Effector memory CD8-positive, alpha-beta T cell (primary cell): ENCODE measurements around the gene MARCHF10.
A peak's percentile ranks its signal among the peaks of the same experiment; 100 is the strongest.

ENCODE experiments used
- ATAC-seq: fragments of 150-1000 bp; cut with Tn5 transposase; replicated peaks from 2 replicates; pipeline ENCODE4 v1.10.0; 2021; ENCODE audit warnings: mild to moderate bottlenecking, moderate library complexity
- DNase-seq, 3 experiments: peaks; one replicate each; pipeline ENCODE4 v3.0.0; 2021
- H3K27ac Mint-ChIP-seq, 2 donors: one replicate each; pipeline ENCODE4 v1.8.0; 2022; ENCODE audit warnings: mild to moderate bottlenecking in 2 of 2, mixed read lengths in 2 of 2, moderate library complexity in 2 of 2
- H3K27me3 Mint-ChIP-seq, 2 donors: one replicate each; pipeline ENCODE4 v1.8.0; 2022; ENCODE audit warnings: mixed read lengths in 2 of 2
- H3K36me3 Mint-ChIP-seq: one replicate; pipeline ENCODE4 v1.8.0; 2022; ENCODE audit warnings: mild to moderate bottlenecking, moderate library complexity, mixed read lengths; ENCODE audit not compliant: insufficient read depth
- H3K4me1 Mint-ChIP-seq, 2 donors: one replicate each; pipeline ENCODE4 v1.8.0; 2022; ENCODE audit warnings: low read depth in 2 of 2, mixed read lengths in 2 of 2
- H3K4me3 Mint-ChIP-seq, 2 donors: one replicate each; pipeline ENCODE4 v1.8.0; 2022; ENCODE audit warnings: mild to moderate bottlenecking in 2 of 2, mixed read lengths in 2 of 2, moderate library complexity in 2 of 2
- H3K9me3 Mint-ChIP-seq, 2 donors: one replicate each; pipeline ENCODE4 v1.8.0; 2022; ENCODE audit warnings: mixed read lengths in 2 of 2

MARCHF10 gene

DNA sequence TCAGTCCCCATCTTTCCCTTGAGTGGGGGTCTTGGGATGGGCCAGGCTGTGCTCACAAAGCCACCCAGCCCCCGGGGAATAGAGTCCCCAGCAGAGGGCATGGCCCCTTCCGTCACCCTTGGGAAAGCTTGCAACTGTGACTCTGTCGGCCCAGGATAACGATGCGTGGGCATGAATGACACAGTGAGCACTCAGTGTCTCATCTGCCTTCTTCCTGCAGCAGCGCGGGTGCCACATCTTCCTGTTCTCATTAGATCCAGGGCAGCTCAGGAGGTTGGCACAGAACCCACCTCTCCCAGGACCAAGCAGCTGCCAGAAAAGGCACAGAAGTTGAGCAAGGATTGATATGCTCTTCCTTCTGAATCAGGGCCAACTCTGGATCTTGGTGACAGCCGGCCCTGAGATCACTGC, 95.9 kb downstream of the MARCHF10 start:
- no peak overlapping the region for H3K4me3 Mint-ChIP-seq
- H3K27me3 Mint-ChIP-seq = no peaks in the 10 kb centered on the region
- H3K36me3 Mint-ChIP-seq = peaks cover 2% of the 10 kb centered on the region
- H3K27ac Mint-ChIP-seq = no peak overlapping the region
- DNase-seq (no peak), ATAC-seq (no peak)
- H3K9me3 Mint-ChIP-seq = no peaks in the 10 kb centered on the region
- H3K4me1 Mint-ChIP-seq = peaks cover 0 to 6% of the 10 kb centered on the region in 2 donors

DNA sequence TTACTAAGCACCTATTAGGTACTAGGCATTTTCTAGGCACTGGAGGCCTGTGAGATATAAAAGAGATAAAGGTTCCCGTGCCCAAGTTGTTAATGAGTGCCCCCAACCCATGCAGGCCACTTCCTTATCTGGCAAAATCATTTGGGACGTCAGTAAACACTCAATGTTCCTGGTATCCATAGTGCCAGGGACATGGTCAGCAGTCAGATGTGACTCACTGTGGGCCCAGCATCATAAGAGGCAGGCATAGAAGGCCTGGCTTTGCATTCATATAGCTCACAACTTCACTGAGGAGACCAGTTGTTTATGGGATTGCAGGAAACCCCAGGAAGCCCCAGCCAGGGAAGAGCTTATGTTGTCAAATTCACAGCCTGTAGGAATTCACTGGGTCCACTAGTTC, 99.5 kb downstream of the MARCHF10 start:
- Mint-ChIP-seq H3K4me3 (no peak overlapping the region), H3K4me1 (peaks cover 0 to 14% of the 10 kb centered on the region in 2 donors), H3K27me3 (no peaks in the 10 kb centered on the region), H3K36me3 (peaks cover 3% of the 10 kb centered on the region), H3K9me3 (no peaks in the 10 kb centered on the region), H3K27ac (no peak overlapping the region)
- DNase-seq = no peak
- ATAC-seq = no peak

DNA sequence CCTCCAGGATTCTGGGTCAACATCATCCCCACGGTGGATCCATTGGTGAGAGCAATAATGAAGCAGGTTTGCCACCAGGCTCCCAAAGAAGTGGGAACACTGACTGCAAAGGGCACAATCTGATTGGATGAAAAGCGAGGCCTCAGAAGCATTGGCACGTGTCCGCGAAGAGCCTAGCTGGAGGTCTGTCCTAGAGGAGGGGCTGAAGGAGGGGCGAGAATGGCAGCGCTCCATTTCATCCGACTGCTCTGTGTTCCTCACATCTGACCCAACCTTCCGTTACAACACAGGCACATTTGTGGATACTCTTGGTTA, 100.7 kb downstream of the MARCHF10 start:
- Mint-ChIP-seq H3K9me3 (no peaks in the 10 kb centered on the region), H3K36me3 (peaks cover 8% of the 10 kb centered on the region), H3K4me1 (peaks cover 0 to 14% of the 10 kb centered on the region in 2 donors), H3K27me3 (no peaks in the 10 kb centered on the region), H3K27ac (no peak overlapping the region), H3K4me3 (no peak overlapping the region)
- no peak for ATAC-seq
- DNase-seq = no peak

DNA sequence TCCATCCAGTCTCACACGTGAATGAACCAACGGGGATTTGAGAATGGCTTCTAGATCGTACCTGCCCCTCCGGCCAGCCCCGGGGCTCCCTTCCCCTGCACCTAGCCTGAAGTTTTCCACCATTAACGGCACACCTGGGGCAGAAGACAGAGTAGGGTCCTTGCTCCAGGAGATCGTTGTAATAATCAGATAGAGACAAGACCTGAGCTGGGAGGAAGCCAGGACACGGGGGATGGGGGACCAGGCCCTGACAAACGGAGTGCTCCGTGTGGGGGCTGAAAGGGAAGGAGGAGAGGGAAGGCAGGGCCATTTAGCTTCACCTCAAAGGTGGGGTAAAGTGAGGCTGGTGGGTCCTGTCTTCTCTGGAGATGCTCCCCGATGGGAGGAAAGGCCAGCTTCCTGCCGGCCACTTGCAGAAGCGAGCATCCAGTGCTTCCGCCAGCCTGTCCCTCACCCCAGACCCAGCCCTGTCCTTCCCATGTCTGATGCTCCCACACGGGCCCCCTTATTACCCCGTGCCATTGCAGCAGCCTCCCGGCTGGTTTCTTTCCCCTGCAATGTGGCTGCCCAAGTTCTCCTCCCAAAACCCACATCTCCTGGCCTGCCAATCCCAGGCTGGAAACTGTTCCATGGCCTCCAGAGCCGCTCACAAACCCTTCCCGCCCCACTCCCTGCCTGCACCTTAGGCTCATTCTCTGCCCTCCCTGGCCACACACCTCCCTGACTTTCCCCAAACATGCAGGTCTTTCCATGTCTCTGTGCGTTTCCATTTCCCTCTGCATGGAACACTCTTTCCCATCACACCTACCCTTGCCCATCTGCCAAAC, 101.3 kb downstream of the MARCHF10 start:
- H3K36me3 Mint-ChIP-seq = peaks cover 9% of the 10 kb centered on the region
- no peaks in the 10 kb centered on the region for H3K9me3 Mint-ChIP-seq
- H3K27ac Mint-ChIP-seq = peak overlapping the region in 1 of 2 donors; percentile 33
- no peaks in the 10 kb centered on the region for H3K27me3 Mint-ChIP-seq
- DNase-seq (no peak), ATAC-seq (no peak)
- H3K4me3 Mint-ChIP-seq = peak overlapping the region in 1 of 2 donors; percentile 81
- peaks cover 0 to 12% of the 10 kb centered on the region in 2 donors for H3K4me1 Mint-ChIP-seq

DNA sequence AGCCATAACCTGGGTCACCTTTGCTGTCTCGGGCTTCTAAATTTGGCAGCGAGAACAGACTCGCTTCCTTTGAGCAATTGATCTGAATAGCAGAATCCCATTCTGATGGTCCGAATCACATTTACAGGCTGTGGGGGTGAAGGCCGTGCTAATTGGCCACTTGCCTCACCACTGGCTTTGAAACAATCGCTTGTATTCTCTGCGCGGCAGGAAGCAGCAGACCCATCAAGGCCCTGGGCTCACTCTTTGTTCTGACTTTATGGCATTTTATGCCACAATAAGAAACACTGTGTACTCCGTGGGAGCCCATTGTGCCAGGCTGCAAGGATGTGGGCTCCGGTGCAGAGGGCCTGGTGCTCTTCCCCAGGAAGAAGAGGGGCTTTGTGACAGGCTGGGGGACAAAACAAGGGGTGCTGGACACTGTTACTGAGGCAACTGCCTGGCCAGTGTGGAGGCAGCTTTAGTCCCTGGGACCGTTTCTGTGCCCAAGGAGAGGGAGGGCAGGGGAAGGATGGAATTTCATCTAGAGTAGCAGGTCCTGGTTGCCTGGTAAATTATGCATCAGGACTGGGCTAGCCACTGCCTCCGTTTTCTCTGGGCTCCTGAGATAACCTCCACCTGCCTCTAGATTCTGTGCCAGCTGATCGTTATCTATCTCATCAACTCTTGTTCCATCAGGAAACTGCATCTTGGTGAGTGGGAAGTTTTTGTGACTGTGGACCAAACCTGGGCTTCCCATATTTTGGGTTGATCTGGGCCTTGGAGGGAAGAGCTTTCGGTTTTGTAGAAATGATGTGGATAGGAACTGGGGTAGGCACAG, 102.1 kb downstream of the MARCHF10 start:
- DNase-seq = no peak
- H3K9me3 Mint-ChIP-seq = no peaks in the 10 kb centered on the region
- H3K27ac Mint-ChIP-seq = peak overlapping the region; percentile 69 to 77
- H3K36me3 Mint-ChIP-seq = peaks cover 9% of the 10 kb centered on the region
- H3K4me1 Mint-ChIP-seq = peaks cover 0 to 12% of the 10 kb centered on the region in 2 donors
- no peak for ATAC-seq
- no peaks in the 10 kb centered on the region for H3K27me3 Mint-ChIP-seq
- H3K4me3 Mint-ChIP-seq = peak overlapping the region in 1 of 2 donors; percentile 81

DNA sequence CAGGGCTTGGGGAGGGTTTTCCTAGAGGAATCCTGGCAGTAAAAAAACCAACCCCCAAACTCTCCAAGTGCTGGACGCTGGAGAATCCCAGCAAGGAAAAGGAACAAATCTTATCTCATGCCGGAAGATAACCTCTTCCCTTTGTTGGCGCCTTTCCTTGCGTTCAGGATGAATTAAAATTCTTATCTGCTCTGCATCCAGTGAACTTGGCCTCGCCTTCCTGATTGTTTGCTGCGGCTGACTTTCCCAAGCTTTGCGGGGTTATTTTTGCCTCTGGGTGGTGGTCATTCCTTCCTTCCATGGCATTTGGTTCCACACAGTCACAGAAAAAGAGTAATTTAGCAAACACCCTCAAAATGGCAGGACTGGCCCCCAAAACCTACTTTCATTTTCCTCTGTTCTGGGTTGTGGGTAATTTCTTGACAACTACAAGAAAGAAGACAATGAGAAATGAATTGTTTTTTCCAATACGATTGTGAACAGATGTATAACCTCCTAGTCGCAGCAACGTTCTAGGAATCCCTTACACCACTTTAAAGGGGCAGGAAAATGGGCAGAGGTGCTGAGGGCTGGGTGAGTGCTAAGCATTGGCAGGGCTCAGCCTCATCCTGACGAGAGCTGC, 102.8 kb downstream of the MARCHF10 start:
- peaks cover 0 to 12% of the 10 kb centered on the region in 2 donors for H3K4me1 Mint-ChIP-seq
- no peak for ATAC-seq

DNA sequence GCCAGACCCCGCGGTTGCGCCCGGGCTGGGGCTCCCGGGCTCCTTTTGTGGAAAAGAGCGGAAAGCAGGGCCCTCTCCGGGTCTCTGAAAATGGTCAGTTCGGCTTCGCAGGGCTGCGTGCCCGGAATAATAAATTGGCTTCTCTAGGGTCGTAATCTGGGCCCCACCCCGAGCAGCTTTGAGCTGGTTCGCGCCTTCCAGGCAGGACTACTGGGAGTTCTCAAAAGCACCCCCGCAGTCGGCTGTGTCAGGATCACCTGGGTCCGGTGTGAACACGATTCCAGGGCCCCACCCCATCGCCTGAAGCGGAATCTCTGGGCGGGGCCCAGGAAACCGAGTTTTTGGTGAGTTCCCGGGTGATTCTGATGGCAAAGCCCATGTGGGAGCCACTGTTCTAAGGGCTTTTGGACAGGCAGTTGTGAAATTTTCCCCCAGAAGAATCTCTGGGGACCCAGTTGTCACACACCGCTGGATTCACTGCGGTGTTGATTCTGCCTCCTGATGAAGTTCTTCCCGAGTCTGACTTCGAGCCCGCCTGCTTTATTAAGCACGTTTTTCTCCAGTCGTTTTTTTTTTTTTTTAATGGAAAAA, 103.6 kb downstream of the MARCHF10 start:
- H3K4me1 Mint-ChIP-seq = peaks cover 0 to 12% of the 10 kb centered on the region in 2 donors
- DNase-seq (no peak), ATAC-seq (peak; percentile 4)
- H3K36me3 Mint-ChIP-seq = peaks cover 9% of the 10 kb centered on the region
- H3K9me3 Mint-ChIP-seq = no peaks in the 10 kb centered on the region
- H3K4me3 Mint-ChIP-seq = peak overlapping the region; percentile 70 to 81
- peaks cover 0 to 8% of the 10 kb centered on the region in 2 donors for H3K27me3 Mint-ChIP-seq
- H3K27ac Mint-ChIP-seq = peak overlapping the region in 1 of 2 donors; percentile 77

More for the DNA sequence above, 102.8 kb downstream of the MARCHF10 start:
- peaks cover 0 to under 1% of the 10 kb centered on the region in 2 donors for H3K27me3 Mint-ChIP-seq
- H3K36me3 Mint-ChIP-seq = peaks cover 9% of the 10 kb centered on the region
- no peaks in the 10 kb centered on the region for H3K9me3 Mint-ChIP-seq
- no peak for DNase-seq
- peak overlapping the region; percentile 70 to 81 for H3K4me3 Mint-ChIP-seq
- H3K27ac Mint-ChIP-seq = peak overlapping the region in 1 of 2 donors; percentile 77

DNA sequence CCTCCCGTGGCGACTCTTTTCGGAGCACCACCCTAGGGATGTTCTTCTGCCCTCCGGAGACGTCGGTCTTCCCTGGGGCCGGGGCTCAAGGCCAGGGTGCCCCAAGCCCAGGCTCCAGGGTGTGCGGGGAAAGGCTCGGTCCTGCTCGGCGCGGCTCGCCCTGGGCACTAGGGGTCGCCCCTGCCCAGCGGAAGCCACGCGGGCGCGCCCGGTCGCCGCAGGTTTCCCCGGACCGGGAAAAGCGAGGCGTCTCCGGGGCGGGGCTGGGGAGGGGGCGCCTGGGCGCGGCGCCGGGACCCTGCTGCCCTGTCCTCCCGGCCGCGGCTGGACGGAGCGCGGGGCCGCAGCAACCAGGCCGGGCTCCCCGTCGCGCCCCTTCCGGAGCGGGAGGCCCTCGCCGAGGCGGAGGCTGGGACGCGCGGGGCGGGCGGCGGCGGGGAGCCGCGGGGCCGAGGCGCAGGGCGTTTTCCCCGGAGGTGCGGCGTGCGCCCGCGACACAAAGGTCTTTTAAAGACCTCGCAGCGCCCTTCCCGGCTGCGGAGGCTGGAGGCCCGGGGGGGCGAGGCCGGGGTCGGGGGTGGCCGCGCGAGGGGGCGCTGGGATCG, 104.2 kb downstream of the MARCHF10 start:
- H3K9me3 Mint-ChIP-seq = no peaks in the 10 kb centered on the region
- H3K4me3 Mint-ChIP-seq = peak overlapping the region; percentile 70 to 81
- peak overlapping the region in 1 of 2 donors; percentile 78 for H3K27ac Mint-ChIP-seq
- peak; percentile 65 to 73 (median 70) for DNase-seq
- H3K27me3 Mint-ChIP-seq = peaks cover 0 to 10% of the 10 kb centered on the region in 2 donors
- ATAC-seq = peak; percentile 92
- H3K4me1 Mint-ChIP-seq = peaks cover 0 to 12% of the 10 kb centered on the region in 2 donors
- peaks cover 9% of the 10 kb centered on the region for H3K36me3 Mint-ChIP-seq

DNA sequence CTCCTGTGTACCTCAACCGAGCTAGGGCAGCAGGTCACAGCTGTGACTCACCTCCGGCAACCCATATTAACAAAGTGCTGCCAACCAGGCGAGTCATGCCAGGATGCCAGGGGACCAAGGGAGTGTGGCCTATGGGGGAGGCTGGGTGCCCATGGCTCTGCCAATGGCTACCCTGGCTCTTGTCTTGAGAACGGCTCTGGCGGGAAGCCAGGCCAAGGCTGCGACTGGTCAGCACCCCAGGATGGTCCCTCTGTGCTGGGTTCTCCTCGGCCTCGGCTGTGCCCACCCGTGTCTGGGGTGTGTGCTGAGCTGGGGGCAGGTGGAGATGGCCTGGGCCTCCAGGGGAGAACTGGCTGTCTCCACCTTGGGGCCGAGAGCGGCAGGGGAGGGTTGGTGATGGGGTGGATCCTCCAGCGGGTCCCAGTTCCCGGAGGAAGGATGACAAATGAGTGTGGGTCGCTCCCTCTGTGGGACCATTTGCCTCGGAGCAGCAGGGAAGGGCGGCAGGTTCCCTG, 104.8 kb downstream of the MARCHF10 start:
- H3K27me3 Mint-ChIP-seq = peaks cover 0 to 10% of the 10 kb centered on the region in 2 donors
- no peaks in the 10 kb centered on the region for H3K9me3 Mint-ChIP-seq
- H3K4me1 Mint-ChIP-seq = peaks cover 0 to 12% of the 10 kb centered on the region in 2 donors
- DNase-seq (no peak), ATAC-seq (peak; percentile 35)
- peaks cover 9% of the 10 kb centered on the region for H3K36me3 Mint-ChIP-seq
- peak overlapping the region; percentile 70 to 81 for H3K4me3 Mint-ChIP-seq
- peak overlapping the region in 1 of 2 donors; percentile 78 for H3K27ac Mint-ChIP-seq

DNA sequence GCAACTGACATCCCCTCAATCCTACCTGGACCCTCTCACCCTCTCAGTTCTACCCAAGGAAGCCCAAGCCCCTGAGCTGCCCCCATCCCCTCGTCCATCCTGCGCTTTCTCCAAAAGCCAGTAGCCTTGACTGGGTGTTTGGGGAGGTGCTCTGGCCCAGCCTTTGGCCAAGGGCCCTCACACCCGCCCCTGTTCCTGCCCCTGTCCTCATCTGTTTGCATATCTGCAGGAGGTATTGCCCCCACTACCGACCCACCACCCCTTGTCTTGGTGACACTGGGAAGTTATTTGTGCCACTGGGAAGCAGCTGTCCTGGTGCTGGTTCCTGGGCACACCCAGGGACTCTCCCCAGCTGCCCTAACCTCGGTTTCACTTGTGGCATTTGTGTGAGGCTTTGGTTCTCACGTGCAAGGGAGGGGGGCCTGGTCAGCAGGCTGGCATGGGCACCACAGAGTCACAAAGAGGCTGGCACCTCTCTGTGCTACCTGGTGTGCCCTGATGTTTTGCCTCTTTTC, 105.3 kb downstream of the MARCHF10 start:
- H3K27ac Mint-ChIP-seq = peak overlapping the region in 1 of 2 donors; percentile 78
- H3K4me3 Mint-ChIP-seq = peak overlapping the region; percentile 70 to 81
- DNase-seq (no peak), ATAC-seq (no peak)
- H3K36me3 Mint-ChIP-seq = peaks cover 9% of the 10 kb centered on the region
- H3K27me3 Mint-ChIP-seq = peaks cover 0 to 10% of the 10 kb centered on the region in 2 donors
- H3K4me1 Mint-ChIP-seq = peaks cover 0 to 12% of the 10 kb centered on the region in 2 donors
- no peaks in the 10 kb centered on the region for H3K9me3 Mint-ChIP-seq

DNA sequence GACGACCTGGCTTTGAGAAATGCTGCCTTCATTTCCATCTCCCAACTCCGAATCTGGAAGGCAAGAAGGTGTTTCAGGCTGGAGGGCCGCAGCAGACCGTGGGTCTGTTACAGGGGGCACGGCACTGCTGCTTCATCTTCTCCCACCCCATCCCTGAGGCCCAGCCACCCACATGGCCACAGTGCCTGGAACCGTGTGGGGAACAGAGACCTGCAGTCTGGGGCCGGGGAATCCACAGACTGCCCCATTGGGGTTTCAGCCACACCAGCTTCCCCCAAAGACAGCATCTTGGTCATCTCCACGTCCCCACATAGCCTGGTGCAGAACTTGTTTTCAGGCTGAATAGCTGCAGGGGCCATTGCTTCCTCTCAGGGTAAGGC, 106.4 kb downstream of the MARCHF10 start:
- no peak for DNase-seq
- H3K27me3 Mint-ChIP-seq = peaks cover 0 to 10% of the 10 kb centered on the region in 2 donors
- H3K9me3 Mint-ChIP-seq = no peaks in the 10 kb centered on the region
- no peak overlapping the region for H3K27ac Mint-ChIP-seq
- peak overlapping the region in 1 of 2 donors; percentile 12 for H3K4me3 Mint-ChIP-seq
- ATAC-seq = no peak
- H3K4me1 Mint-ChIP-seq = peaks cover 0 to 12% of the 10 kb centered on the region in 2 donors
- H3K36me3 Mint-ChIP-seq = peaks cover 6% of the 10 kb centered on the region

DNA sequence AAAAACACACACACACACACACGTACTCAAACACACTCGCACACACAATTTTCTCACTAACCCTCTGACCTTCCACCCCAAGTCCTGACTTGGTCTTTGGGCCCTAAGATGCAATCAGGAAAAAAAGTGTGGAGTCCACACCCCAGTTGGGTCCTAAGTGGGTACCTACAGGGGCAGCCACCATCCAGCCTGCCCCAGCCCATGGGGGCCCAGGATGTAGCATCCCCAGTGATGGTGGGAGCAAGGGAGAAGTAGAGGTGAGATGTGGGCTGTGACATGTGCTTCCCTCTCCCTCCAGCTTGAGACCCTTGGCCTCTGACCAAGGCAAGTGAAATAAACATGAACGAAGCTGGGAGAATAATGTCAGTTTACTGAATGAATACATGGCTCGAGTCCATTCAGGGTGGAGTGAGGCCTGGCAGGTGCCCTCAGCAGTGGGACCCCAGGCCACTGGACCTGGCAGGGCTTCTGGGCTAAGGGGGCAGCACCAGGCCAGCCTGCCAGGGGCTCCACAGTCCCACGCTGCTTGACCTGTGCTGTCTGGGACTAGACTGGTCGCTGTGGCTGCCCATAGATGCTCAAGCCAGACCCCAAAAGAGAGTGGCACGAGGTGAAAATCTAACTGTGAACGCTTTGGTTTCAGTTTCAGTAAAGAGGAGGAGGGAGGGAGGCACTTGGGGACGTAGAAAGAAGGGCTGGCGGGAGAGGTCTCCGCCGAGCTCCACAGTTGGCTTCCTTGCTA, 107.0 kb downstream of the MARCHF10 start:
- no peak for ATAC-seq
- peaks cover 6% of the 10 kb centered on the region for H3K36me3 Mint-ChIP-seq
- peaks cover 4 to 16% of the 10 kb centered on the region in 2 donors for H3K27me3 Mint-ChIP-seq
- no peaks in the 10 kb centered on the region for H3K9me3 Mint-ChIP-seq
- DNase-seq = no peak
- H3K4me3 Mint-ChIP-seq = peak overlapping the region in 1 of 2 donors; percentile 12
- peaks cover 0 to 12% of the 10 kb centered on the region in 2 donors for H3K4me1 Mint-ChIP-seq
- H3K27ac Mint-ChIP-seq = no peak overlapping the region
